GM12878 (cell line): ENCODE data around the gene ARHGEF1. TPM values are rescaled to one million over a fixed set of nuclear protein-coding genes. Genes with fewer than 3 reads are reported as not detected.

Source experiments
- ATAC-seq: fragments of 200-7000 bp; cut with Tn5 transposase; 3 replicates; pipeline ENCODE4 v1.9.1; 2020; ENCODE audit warnings: mild to moderate bottlenecking, moderate library complexity
- BruUV-seq: library from RNA; stranded (reverse); fragments of 400-500 nt; replicated peaks from 2 replicates; lab custom pipeline; 2021; lab: Mats Ljungman, UMichigan
- CTCF ChIA-PET: fragments of 300-600 bp; sonication (Branson Sonifier 250); formaldehyde crosslinking; extraction: SDS; loops from one replicate; lab custom pipeline; 2021; ENCODE audit warnings: inconsistent platforms; lab: Yijun Ruan, JAX
- POLR2A ChIA-PET: fragments of 350-600 bp; formaldehyde crosslinking; extraction: SDS; loops from one replicate; lab custom pipeline; 2021; ENCODE audit warnings: inconsistent platforms; lab: Charles Lee
- RAD21 ChIA-PET: fragments of 300-600 bp; sonication (Branson Sonifier 250); formaldehyde crosslinking; loops from one replicate; lab custom pipeline; 2023; ENCODE audit warnings: antibody characterized with exemption; ENCODE audit not compliant: unreplicated experiment; lab: Charles Lee
- SMC1A ChIA-PET: fragments of 300-600 bp; sonication (Branson Sonifier 250); formaldehyde crosslinking; loops from one replicate; lab custom pipeline; 2023; ENCODE audit not compliant: unreplicated experiment, uncharacterized antibody; lab: Charles Lee
- DNase-seq: peaks from one replicate; pipeline ENCODE4 v3.0.0-alpha.2; 2011; ENCODE audit warnings: low read depth, low spot score
- FAIRE-seq: peaks from 3 replicates; lab custom pipeline; 2011; peaks lifted over from hg19 to GRCh38; lab: Jason Lieb, UNC
- H2AFZ ChIP-seq: 2 replicates; pipeline ENCODE4 v1.6.0; 2011; ENCODE audit warnings: low read depth, low read length, control low read depth; ENCODE audit not compliant: control insufficient read depth
- H3K27ac ChIP-seq: 2 replicates; pipeline ENCODE4 v1.5.1; 2011; ENCODE audit warnings: control low read depth; ENCODE audit not compliant: control insufficient read depth, insufficient read depth
- H3K27me3 ChIP-seq, 2 experiments: replicated peaks in 1 of 2; 2 replicates each; pipeline versions ENCODE4 v1.6.0 to v1.6.1; 2011; ENCODE audit warnings: low read length in 1 of 2; ENCODE audit not compliant: control insufficient read depth in 2 of 2, insufficient read depth in 2 of 2
- H3K36me3 ChIP-seq, 2 experiments: 2 replicates each; pipeline ENCODE4 v1.5.1; 2011; ENCODE audit warnings: low read length in 1 of 2; ENCODE audit not compliant: control insufficient read depth in 2 of 2, insufficient read depth in 2 of 2
- H3K4me1 ChIP-seq: 2 replicates; pipeline ENCODE4 v1.6.1; 2011; ENCODE audit warnings: mild to moderate bottlenecking, low read length, moderate library complexity, mixed read lengths; ENCODE audit not compliant: control insufficient read depth, insufficient read depth
- H3K4me2 ChIP-seq: 2 replicates; pipeline ENCODE4 v1.6.0; 2011; ENCODE audit warnings: control low read depth; ENCODE audit not compliant: control insufficient read depth, insufficient read depth
- H3K4me3 ChIP-seq: fragments of 200-600 bp; sonication (generic); 2 replicates; pipeline ENCODE4 v1.5.1; 2016
- H3K79me2 ChIP-seq: 2 replicates; pipeline ENCODE4 v1.6.0; 2011; ENCODE audit warnings: low read length; ENCODE audit not compliant: control insufficient read depth, insufficient read depth
- H3K9ac ChIP-seq: 2 replicates; pipeline ENCODE4 v1.8.0; 2011; ENCODE audit warnings: low read length, control low read depth, mixed read lengths; ENCODE audit not compliant: control insufficient read depth, insufficient read depth
- H3K9me3 ChIP-seq: replicated peaks from 3 replicates; pipeline ENCODE4 v1.5.1; 2011; ENCODE audit warnings: mild to moderate bottlenecking, low read length; ENCODE audit not compliant: control insufficient read depth, insufficient read depth
- H4K20me1 ChIP-seq: 2 replicates; pipeline ENCODE4 v1.6.0; 2011; ENCODE audit not compliant: control insufficient read depth, insufficient read depth
- EGR1 ChIP-seq, 2 experiments: IDR thresholded peaks; 1 replicate in 1 of 2; 2 replicates in 1 of 2; pipeline ENCODE4 v1.6.1; 2011 to 2012; ENCODE audit warnings: low read depth in 2 of 2, low read length in 2 of 2, borderline replicate concordance in 1 of 2, mild to moderate bottlenecking in 1 of 2, moderate library complexity in 1 of 2
- HDAC2 ChIP-seq: fragments of 200-600 bp; sonication (generic); IDR thresholded peaks from 2 replicates; pipeline ENCODE4 v1.6.1; 2017
- KDM1A ChIP-seq: fragments of 200-600 bp; sonication (generic); IDR thresholded peaks from 2 replicates; pipeline ENCODE4 v1.6.1; 2016; ENCODE audit warnings: borderline replicate concordance
- KLF5 ChIP-seq: fragments of 450-650 bp; IDR thresholded peaks from 2 replicates; pipeline ENCODE4 v1.6.1; 2014; ENCODE audit warnings: mild to moderate bottlenecking; ENCODE audit not compliant: partially characterized antibody
- MEF2A ChIP-seq: IDR thresholded peaks from 2 replicates; pipeline ENCODE4 v1.6.1; 2011; ENCODE audit warnings: low read depth, mild to moderate bottlenecking, low read length, moderate library complexity; ENCODE audit not compliant: insufficient read depth
- NRF1 ChIP-seq: conservative IDR thresholded peaks from 2 replicates; pipeline ENCODE4 v1.6.1; 2011; ENCODE audit warnings: mild to moderate bottlenecking, low read depth, low read length, improper control_type of control experiment
- RCOR1 ChIP-seq: conservative IDR thresholded peaks from 2 replicates; pipeline ENCODE4 v1.6.1; 2012; ENCODE audit warnings: low read depth, low read length, improper control_type of control experiment
- SPI1 ChIP-seq: IDR thresholded peaks from 2 replicates; pipeline ENCODE4 v1.6.1; 2011; ENCODE audit warnings: low read depth, mild to moderate bottlenecking, low read length, moderate library complexity, borderline replicate concordance; ENCODE audit not compliant: insufficient read depth
- ZNF687 ChIP-seq: fragments of 450-650 bp; IDR thresholded peaks from 2 replicates; pipeline ENCODE4 v1.6.1; 2017; ENCODE audit warnings: mild to moderate bottlenecking, moderate library complexity
- WGBS: methylation state at CpG from one replicate; pipeline ENCODE4 v1.1.6; 2016; ENCODE audit warnings: low lambda C conversion rate; ENCODE audit not compliant: insufficient replicate concordance, insufficient coverage; ENCODE audit errors: missing lambda C conversion rate; 5-methylcytosine and 5-hydroxymethylcytosine counted together
- in situ Hi-C: fragments of 300-500 bp; cut with MboI; formaldehyde crosslinking; loops from 9 replicates; pipeline ENCODE4 v1.14.3; 2018; ENCODE audit warnings: mixed read lengths
- intact Hi-C: fragments of 100-400 bp; cut with micrococcal nuclease; formaldehyde crosslinking; loops from one replicate; pipeline ENCODE4 v1.14.2; 2022; ENCODE audit not compliant: unreplicated experiment
- polyA plus RNA-seq, 11 experiments: library from polyadenylated mRNA; depleted of rRNA in 4 of 11; unstranded in 6 of 11; stranded (reverse) in 5 of 11; fragments of >200 nt; fragmentation: Nextera tagmentation in 4 of 11; fragmentation: Illumina TruSeq in 1 of 11; extraction: Ambion mirVana in 4 of 11; extraction: Trizol in 1 of 11; gene quantifications; 1 replicate in 1 of 11; 2 replicates in 10 of 11; pipeline versions ENCODE4 v1.2.1 to v1.2.3, GENCODE V29; 2011 to 2016; ENCODE audit warnings: inconsistent platforms in 2 of 11, missing spikeins in 2 of 11, low read depth in 1 of 11
- total RNA-seq, 4 experiments: library from RNA; depleted of rRNA in 3 of 4; stranded (reverse); fragments of >200 nt in 3 of 4; fragmentation: Illumina TruSeq in 1 of 4; extraction: Trizol in 1 of 4; gene quantifications; 2 replicates each; pipeline versions ENCODE4 v1.2.1 to v1.2.3, GENCODE V29; 2013 to 2021
- TF ChIP-seq, protein P1 (sequence below): IDR thresholded peaks from 2 replicates; pipeline ENCODE4 v1.6.1; 2012; ENCODE audit warnings: mild to moderate bottlenecking, low read depth, low read length
- TF ChIP-seq, protein P2 (sequence below): IDR thresholded peaks from 2 replicates; pipeline ENCODE4 v1.6.1; 2012; ENCODE audit warnings: low read length, inconsistent platforms
- TF ChIP-seq, protein P3 (sequence below): fragments of 450-650 bp; IDR thresholded peaks from 2 replicates; pipeline ENCODE4 v1.6.1; 2017; ENCODE audit warnings: low read depth, mild to moderate bottlenecking, moderate library complexity

The ARHGEF1 gene
- total and polyA plus RNA-seq, 10 of the 15 experiments (the other 5 are each of a cell fraction or from before 2014, with no cell fraction given) = 1.2 to 207 (median 53.9) TPM

DNA sequence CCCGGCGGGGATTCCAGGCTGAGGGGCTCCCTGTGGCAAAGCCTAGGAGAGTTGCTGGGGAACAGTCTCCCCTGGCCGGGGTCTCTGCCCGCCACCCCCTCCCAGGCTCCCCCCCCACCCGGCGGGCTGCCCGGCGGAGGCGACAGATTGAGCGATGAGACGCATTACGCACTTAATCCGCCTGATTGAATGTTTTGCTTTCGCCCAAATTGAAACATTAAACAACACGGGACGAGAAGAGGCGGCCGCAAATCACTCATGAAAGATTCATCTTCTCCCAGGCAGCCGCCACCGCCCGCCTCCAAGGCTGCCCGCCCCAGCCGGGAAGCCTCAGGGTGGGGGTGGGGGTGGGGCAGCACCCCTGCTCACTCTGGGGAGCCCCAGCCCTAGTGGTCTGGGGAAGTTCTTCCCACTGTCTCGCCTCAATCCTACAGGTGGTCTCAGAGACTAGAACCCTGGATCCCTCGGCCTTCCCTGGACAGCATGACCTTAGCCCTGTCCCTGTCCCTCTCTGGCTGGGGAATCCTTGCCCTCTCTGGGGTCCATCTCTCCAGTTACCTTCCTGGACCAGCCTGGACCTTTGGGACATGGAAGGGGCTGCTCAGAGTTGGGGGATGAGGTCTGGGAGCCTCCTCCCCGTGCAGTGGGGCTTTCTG lies 52.9 kb downstream of the ARHGEF1 start:
- in situ Hi-C loops = loop anchor here (25.0 kb wide), 1 partner anchor 1826 kb away; the partner anchor contains the start of gene SMG9
- no peak for DNase-seq
- H2AFZ ChIP-seq = no peak overlapping the region
- ChIA-PET RAD21 (interaction anchor here (2.1 kb wide), 1 partner anchor 63 kb away, joined by 6 read pairs; no protein-coding TSS in a partner anchor), SMC1A (no interaction called here), POLR2A (no interaction called here), CTCF (interaction anchor here (0.6 to 2.3 kb wide), 4 partner anchors 17 to 63 kb away, joined by 3 to 17 read pairs (median 3); no protein-coding TSS in a partner anchor)
- no peaks in the 10 kb centered on the region for H4K20me1 ChIP-seq
- BruUV-seq = no TSS peak
- no peaks in the 10 kb centered on the region for H3K9me3 ChIP-seq
- no peaks in the 10 kb centered on the region for H3K79me2 ChIP-seq
- no peak for ATAC-seq
- intact Hi-C loops = loop anchor here (1.0 to 2.0 kb wide), 3 partner anchors 15 to 63 kb away; no protein-coding TSS in a partner anchor
- 24% methylated on average over 18 of the region's 26 CpGs for WGBS
- no peak overlapping the region for H3K27ac ChIP-seq
- peaks cover 0 to 3% of the 10 kb centered on the region in 2 experiments; a peak in 3 of 4 replicates for H3K27me3 ChIP-seq
- H3K4me2 ChIP-seq = no peak overlapping the region
- no peak overlapping the region for H3K9ac ChIP-seq
- H3K4me3 ChIP-seq = no peak overlapping the region
- H3K36me3 ChIP-seq = no peaks in the 10 kb centered on the region
- no peak for FAIRE-seq
- peaks cover 23% of the 10 kb centered on the region for H3K4me1 ChIP-seq
- TF ChIP-seq, protein P1, sequence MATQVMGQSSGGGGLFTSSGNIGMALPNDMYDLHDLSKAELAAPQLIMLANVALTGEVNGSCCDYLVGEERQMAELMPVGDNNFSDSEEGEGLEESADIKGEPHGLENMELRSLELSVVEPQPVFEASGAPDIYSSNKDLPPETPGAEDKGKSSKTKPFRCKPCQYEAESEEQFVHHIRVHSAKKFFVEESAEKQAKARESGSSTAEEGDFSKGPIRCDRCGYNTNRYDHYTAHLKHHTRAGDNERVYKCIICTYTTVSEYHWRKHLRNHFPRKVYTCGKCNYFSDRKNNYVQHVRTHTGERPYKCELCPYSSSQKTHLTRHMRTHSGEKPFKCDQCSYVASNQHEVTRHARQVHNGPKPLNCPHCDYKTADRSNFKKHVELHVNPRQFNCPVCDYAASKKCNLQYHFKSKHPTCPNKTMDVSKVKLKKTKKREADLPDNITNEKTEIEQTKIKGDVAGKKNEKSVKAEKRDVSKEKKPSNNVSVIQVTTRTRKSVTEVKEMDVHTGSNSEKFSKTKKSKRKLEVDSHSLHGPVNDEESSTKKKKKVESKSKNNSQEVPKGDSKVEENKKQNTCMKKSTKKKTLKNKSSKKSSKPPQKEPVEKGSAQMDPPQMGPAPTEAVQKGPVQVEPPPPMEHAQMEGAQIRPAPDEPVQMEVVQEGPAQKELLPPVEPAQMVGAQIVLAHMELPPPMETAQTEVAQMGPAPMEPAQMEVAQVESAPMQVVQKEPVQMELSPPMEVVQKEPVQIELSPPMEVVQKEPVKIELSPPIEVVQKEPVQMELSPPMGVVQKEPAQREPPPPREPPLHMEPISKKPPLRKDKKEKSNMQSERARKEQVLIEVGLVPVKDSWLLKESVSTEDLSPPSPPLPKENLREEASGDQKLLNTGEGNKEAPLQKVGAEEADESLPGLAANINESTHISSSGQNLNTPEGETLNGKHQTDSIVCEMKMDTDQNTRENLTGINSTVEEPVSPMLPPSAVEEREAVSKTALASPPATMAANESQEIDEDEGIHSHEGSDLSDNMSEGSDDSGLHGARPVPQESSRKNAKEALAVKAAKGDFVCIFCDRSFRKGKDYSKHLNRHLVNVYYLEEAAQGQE = no peak
- TF ChIP-seq, protein P2, sequence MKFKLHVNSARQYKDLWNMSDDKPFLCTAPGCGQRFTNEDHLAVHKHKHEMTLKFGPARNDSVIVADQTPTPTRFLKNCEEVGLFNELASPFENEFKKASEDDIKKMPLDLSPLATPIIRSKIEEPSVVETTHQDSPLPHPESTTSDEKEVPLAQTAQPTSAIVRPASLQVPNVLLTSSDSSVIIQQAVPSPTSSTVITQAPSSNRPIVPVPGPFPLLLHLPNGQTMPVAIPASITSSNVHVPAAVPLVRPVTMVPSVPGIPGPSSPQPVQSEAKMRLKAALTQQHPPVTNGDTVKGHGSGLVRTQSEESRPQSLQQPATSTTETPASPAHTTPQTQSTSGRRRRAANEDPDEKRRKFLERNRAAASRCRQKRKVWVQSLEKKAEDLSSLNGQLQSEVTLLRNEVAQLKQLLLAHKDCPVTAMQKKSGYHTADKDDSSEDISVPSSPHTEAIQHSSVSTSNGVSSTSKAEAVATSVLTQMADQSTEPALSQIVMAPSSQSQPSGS = no peak
- TF ChIP-seq SPI1 = no peak
- no peak for TF ChIP-seq MEF2A
- TF ChIP-seq, protein P3, sequence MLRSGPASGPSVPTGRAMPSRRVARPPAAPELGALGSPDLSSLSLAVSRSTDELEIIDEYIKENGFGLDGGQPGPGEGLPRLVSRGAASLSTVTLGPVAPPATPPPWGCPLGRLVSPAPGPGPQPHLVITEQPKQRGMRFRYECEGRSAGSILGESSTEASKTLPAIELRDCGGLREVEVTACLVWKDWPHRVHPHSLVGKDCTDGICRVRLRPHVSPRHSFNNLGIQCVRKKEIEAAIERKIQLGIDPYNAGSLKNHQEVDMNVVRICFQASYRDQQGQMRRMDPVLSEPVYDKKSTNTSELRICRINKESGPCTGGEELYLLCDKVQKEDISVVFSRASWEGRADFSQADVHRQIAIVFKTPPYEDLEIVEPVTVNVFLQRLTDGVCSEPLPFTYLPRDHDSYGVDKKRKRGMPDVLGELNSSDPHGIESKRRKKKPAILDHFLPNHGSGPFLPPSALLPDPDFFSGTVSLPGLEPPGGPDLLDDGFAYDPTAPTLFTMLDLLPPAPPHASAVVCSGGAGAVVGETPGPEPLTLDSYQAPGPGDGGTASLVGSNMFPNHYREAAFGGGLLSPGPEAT = no peak
- no peak for TF ChIP-seq KLF5
- no peak for TF ChIP-seq HDAC2
- TF ChIP-seq EGR1 (IDR thresholded peaks at IDR 0.05; ENCODE audit: borderline replicate concordance in 1 of 2, low read depth in 2 of 2, low read length in 2 of 2) = no peak
- TF ChIP-seq ZNF687 = no peak
- TF ChIP-seq NRF1 = no peak
- TF ChIP-seq KDM1A = no peak
- TF ChIP-seq RCOR1 = no peak
